GM19099 (cell line): ENCODE results near the gene HYDIN.

Experiments
- POLR2A ChIP-seq: IDR thresholded peaks from 3 replicates; pipeline ENCODE4 v1.6.1; 2011; ENCODE audit warnings: low read depth; ENCODE audit not compliant: insufficient read length; ENCODE audit errors: extremely low read depth

HYDIN gene

GRCh38 chr16:70778901-70779309 lies 451.6 kb downstream of the HYDIN start:
- TF ChIP-seq POLR2A: no peak

GRCh38 chr16:70777973-70778406 lies 452.5 kb downstream of the HYDIN start:
- TF ChIP-seq POLR2A: no peak

- TF ChIP-seq POLR2A: no peak
Observed at GRCh38 chr16:70777496-70777895, 453.0 kb downstream of the HYDIN start.

- TF ChIP-seq POLR2A: no peak
Observed at GRCh38 chr16:70775399-70775798, 455.1 kb downstream of the HYDIN start.

- TF ChIP-seq POLR2A: no peak
Observed at GRCh38 chr16:70774261-70774660, 456.3 kb downstream of the HYDIN start.

- no peak for TF ChIP-seq POLR2A
Observed at GRCh38 chr16:70772493-70772892, 458.0 kb downstream of the HYDIN start.

- TF ChIP-seq POLR2A: no peak
Observed at GRCh38 chr16:70770626-70771552, 459.6 kb downstream of the HYDIN start.

GRCh38 chr16:70770291-70770625 lies 460.3 kb downstream of the HYDIN start:
- TF ChIP-seq POLR2A: no peak

GRCh38 chr16:70769761-70770160 lies 460.8 kb downstream of the HYDIN start:
- no peak for TF ChIP-seq POLR2A

GRCh38 chr16:70769131-70769530 lies 461.4 kb downstream of the HYDIN start:
- TF ChIP-seq POLR2A: no peak

GRCh38 chr16:70768203-70768580 lies 462.3 kb downstream of the HYDIN start:
- no peak for TF ChIP-seq POLR2A

GRCh38 chr16:70767377-70768202 lies 462.9 kb downstream of the HYDIN start:
- TF ChIP-seq POLR2A: no peak

GRCh38 chr16:70766658-70767057 lies 463.9 kb downstream of the HYDIN start:
- TF ChIP-seq POLR2A: no peak

GRCh38 chr16:70766176-70766575 lies 464.3 kb downstream of the HYDIN start:
- no peak for TF ChIP-seq POLR2A

- no peak for TF ChIP-seq POLR2A
Observed at GRCh38 chr16:70765491-70765890, 465.0 kb downstream of the HYDIN start.

GRCh38 chr16:70764632-70765031 lies 465.9 kb downstream of the HYDIN start:
- no peak for TF ChIP-seq POLR2A
